Activated gamma-delta T cell (primary cell): ENCODE results near the gene IL15.
"Not testable (repeated sequence)": the region's sequence is repeated elsewhere in the genome, so short reads cannot be mapped to it uniquely, and the experiment has no call there.

ENCODE experiments used
- DNase-seq: peaks from one replicate; lab custom pipeline; 2025; lab: John Stamatoyannopoulos, UW

IL15 gene

DNA sequence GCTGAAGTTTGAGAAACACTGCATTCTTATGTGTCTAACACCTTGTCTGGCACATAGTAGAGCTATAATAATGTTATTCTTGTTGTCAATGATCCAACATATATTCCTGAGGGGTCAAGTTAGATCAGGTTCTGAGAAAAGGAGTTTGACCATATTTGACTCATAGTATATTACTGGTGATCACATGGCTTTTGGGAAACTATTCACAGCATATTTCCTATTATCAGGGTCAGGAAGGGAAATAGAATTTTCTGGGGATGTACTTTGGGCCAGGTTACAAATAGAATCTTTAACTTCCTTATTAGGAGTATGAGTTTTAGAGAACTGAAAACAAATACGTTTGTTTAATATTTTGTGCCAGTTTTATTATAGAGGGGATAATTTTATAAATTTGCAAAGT lies 11.6 kb downstream of the IL15 start:
- DNase-seq, result no peak

DNA sequence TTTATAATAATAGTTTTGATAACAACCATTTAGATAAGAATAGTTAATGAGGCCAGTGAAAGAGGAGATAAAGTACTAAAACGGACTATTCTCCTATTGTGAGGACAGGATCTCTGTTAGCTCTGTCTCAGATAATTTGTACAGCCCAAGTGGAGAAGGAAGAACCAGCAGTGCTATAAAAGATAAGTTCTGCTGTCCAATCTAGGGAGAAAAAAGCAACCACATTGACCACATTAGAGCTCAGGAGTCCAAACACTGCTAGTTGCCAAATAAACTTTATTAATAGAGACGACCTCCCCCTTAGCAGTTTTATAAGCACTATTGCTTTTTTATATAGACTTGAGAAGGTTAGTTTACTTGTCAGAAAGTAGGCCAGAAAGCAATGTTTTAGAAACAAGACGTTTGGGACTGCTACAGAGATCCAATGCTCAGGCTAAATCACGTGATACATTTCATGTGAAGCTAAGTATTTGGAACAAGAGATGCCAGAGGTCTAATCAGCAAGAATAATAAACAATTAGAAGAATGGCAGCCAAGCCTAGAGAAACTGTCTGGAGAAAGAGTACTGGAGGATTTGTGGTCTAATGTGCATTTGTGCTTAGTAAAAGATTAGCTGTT lies 15.9 kb downstream of the IL15 start:
- DNase-seq, result no peak

DNA sequence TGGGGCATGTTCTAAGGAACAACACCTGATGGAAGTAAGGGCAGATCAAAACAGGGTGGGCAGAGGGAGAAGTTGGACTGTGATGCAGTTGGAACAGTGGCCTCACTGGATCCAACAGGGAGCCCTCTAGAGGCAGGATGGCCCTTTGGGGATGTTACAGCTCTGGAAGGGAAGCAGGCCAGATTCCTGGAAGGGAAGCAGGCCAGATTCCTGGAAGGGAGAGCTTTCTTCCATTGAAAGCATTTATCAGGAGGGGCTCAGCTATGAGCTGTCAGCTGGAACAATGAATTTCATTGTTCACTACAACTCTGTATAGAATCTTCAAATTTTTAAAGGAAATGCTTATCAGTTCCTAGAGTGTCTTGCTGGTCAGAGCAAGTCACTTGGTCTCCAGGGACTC lies 17.7 kb downstream of the IL15 start:
- no peak for DNase-seq

DNA sequence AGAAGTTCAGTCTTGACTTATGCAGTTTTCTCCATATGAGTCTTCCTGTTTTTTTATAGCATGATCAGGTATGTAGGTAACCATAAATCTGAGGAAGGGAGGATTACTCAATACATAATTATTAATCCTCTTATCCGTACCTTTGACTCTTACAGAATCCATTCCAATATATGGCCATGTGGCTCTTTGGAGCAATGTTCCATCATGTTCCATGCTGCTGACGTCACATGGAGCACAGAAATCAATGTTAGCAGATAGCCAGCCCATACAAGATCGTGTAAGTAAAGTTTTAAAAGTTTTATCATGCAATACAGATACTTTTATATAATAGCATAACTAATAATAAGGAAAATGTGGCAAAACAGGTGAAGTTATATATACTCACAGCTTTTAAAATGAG lies 19.6 kb downstream of the IL15 start:
- no peak for DNase-seq

DNA sequence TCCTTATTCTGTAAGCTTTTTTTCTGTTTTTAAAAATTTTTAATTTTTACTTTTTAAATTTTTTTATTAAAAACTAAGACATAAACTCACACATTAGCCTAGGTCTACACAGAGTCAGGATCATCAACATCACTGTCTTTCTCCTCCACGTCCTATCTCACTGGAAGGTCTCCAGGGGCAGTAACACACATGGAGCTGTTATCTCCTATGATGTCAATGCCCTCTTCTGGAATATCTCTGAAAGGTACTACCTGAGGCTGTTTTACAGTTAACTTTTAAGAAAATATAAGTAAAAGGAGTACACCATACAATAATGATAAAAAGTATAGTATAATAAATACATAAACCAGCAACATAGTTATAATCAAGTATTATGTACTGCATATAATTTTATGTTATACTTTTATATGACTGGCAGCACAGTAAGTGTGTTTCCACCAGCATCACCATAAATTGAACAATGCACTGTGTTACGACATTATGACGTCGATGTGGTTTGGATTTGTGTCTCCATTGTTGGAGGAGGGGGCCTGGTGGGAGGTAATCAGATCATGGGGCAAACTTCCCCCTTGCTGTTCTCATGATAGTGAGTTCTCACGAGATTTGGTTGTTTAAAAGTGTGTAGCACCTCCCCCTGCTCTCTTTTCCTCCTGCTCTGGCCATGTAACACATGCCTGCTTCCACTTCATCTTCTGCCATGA lies 21.3 kb downstream of the IL15 start:
- no peak for DNase-seq

DNA sequence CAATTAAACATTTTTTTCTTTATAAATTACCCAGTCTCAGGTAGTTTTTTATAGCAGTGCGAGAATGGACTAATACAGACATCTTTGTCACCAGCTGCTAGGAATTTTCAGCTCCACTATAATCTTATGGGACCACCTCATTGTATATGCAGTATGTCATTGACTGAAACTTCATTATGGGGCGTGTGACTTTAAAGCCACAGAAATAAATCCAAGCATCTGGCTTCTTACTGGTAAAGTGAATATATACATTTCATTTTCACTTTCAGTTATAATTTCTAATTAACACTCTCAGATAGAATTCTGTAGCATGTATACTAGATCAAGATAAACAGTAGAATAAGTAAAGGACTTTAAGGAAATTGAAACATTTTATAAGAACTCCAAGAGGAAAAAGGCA lies 21.9 kb downstream of the IL15 start:
- no peak for DNase-seq

DNA sequence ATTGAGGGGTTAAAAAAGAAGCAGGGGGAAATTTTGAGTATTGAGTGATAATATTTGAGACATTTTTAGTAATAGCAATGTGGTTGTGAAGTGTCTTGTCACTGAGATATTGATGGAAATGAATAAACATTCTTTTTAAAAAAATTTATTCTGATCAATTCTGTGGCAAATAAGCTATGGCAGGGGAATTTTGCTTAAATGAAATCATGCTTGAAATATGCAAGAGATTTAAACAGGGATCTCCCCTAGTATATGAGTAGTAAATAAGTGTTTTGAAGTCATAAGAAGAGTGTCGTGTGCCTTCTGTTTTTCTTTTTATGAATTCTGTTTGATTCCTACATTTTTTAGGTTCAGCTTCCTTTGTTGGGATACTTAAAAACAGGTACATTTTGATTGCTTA lies 23.2 kb downstream of the IL15 start:
- no peak for DNase-seq

DNA sequence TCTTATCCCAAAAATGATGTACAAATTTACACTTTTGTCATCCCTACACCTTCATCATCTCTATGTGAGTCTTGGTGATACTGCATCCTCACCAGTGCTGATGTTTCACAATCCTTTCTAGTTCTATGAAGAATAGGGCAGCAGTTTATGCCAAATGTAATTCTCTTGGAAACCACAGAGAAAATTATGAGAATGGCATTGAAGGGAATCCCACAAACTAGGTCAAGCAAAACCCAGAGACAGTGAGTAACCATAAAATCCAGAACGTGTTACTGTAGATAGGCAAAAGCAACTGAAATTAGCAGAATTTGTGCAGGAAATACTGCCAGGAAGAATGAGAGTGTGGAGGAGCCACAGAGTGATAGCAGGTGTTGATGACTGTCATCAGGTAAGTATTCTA lies 24.5 kb downstream of the IL15 start:
- DNase-seq, result no peak

DNA sequence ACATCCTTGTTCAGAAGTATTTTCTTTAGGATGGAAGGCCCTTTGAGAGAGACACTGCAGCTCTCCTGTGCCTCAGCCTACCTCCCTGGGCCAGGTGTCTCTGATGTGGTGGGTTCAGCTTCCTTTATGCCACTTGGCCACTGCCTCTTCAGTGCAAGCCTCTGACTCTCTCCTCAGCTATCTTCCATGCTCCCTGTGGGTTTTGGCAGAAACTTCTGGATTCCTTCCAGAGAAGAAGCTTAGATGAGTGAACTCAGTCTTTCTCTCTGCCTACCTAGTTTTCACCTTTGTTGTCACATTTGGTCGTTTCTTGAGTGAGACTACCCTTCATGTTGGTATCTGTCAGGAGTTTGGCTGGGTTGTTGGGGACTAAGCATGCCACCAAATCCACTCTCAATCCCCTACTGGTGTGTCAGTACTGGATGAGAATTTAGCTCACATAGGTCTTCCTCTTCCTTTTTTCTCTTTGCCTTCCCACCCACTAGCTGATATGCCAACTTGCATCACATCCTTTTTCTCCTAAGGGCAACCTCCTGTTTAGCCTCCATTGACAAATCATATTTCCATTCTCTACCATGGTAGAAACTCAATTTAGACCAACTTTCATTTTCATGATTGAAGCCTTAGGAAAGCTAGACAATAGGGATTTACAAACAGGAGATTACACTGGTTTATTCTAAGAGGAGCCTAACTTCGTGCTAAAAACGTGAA lies 32.0 kb downstream of the IL15 start:
- DNase-seq, result no peak

DNA sequence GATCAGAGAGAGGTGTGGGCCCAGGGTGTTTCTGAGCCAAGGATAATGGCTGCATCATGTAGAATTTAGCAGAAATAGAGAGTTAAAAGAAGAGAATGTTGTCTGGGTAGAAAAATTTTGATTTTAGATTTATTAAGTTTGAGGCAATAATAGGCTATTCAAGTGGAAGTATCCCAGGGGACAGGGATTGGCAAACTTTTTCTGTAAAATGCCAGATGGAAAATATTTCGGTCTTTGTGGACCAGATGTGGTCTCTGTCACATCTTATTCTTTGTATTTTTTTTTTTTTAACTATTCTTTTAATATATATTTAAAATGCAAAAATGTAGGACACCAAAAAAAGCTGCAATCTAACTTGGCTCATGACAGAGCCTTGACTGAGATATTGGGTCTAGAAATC lies 33.1 kb downstream of the IL15 start:
- no peak for DNase-seq

DNA sequence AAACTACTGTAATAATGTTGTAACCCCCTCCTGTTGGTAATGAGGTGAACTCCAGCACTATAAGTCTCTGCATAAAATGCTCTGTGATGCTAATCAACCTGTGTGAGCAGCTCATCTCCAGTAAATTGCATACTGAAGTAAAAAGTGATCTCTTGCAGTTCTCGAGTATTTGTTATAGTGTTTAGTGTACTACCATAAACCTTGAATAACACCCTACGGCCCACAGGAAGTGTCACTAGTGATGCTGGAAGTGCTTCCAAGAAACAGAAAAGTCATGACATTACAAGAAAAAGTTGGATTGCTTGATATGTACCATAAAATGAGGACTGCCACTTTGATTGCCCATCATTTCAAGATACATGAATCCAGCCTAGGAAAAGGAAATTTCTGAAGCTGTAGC lies 39.0 kb downstream of the IL15 start:
- no peak for DNase-seq

DNA sequence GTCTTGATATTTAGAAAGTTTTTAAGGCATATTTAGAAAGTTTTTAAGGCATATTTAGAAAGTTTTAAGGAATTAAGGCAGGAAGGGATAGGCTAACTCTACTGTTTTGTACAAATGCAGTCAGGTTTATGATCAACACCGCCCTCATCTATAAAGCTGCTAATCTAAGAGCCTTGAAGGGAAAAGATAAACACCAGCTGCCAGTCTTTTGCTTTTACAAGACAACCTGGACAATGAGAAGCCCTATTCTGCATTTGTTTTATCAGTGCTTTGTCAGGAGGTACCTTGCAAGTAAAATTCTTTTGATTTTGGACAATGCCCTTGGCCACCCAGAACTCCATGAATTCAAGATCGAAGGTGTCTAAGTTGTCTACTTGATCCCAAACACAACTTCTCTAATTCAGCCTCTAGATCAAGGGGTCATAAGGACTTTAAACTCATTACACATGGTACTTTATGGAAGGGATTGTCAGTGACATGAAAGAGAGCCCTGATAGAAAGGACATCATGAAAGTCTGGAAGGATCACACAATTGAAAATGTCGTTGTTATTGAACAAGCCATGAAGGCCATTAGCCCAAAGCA lies 39.8 kb downstream of the IL15 start:
- DNase-seq, result no peak

DNA sequence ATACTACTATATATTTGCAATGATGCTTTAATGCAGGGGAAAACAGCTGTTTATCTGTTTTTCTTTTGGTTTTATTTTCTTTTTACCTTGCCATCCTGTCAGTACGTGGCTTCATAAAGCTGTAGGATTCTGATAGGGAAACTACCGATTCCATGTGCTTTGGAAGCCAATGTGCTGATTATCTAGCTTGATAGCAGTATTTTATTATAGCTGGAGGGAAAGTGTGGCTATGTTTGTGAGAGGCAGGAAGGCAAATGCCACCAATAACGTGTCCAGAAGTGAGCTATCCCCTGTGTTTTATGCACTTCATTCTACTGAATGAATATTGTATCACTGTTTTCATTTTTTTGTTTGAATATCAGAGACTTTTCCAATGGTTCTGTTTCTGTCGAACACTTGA lies 43.7 kb downstream of the IL15 start:
- DNase-seq, result no peak

DNA sequence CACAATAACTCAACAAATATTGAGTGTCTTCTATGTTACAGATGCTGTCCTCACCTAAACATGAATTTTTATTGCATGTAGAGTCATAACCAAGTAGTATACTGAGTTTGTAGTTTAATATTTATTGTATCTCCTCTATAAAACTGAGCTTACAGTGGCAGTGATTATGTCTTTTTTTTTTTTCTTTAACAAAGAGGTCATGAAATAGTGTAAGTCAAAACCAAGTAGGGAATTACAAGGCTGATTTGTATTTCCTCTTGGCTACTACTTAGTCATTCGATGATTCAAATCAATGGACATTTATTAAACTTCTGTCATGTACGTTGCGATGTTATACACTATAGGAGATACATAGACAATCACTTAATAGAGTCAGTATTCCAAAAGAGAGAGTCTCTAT lies 48.4 kb downstream of the IL15 start:
- DNase-seq, result no peak

DNA sequence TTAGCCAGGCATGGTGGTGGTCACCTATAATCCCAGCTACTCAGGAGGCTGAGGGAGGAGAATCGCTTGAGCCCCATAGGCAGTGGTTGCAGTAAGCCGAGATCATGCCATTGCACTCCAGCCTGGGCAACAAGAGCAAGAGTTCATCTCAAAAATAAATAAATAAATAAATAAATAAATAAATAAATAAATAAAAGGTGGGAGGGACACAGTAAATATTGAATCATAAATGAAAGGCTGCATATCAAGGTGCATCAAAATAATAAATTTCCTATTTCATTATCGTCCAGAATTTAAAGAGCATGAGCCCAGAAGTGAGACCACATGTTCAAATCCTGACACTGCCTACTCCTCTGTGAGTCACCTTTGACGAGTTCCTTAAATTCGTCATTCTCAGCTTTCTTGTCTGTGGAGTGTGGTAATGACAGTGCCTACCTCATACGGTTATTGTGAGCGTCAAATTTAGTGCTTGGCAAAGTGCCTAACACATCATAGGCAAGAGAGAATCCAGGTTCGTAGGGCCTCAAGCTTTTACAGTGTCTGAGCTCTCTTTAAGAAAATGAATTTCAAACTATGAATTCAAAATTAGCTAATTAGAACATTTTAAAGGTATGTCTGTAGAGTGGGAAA lies 49.9 kb downstream of the IL15 start:
- DNase-seq, result no peak

DNA sequence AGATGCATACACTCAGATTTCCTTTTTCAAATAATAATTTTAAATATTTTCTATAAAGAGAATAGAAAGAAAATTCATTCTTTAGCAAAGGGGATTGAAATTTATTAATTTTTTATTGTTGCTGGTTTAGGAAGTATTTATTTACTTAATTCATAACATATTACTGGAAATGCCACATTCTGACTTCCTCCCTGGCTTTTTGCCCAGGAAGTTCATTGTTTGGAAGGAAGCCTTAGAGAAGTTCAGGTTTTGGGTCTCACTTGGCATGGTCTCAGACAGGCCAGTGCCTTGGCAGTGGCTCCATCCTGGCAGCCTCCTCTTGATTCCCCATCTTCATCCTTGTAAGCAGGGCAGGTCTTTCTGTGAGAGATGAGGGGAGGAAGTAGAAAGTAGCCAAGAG lies 50.5 kb downstream of the IL15 start:
- no peak for DNase-seq

DNA sequence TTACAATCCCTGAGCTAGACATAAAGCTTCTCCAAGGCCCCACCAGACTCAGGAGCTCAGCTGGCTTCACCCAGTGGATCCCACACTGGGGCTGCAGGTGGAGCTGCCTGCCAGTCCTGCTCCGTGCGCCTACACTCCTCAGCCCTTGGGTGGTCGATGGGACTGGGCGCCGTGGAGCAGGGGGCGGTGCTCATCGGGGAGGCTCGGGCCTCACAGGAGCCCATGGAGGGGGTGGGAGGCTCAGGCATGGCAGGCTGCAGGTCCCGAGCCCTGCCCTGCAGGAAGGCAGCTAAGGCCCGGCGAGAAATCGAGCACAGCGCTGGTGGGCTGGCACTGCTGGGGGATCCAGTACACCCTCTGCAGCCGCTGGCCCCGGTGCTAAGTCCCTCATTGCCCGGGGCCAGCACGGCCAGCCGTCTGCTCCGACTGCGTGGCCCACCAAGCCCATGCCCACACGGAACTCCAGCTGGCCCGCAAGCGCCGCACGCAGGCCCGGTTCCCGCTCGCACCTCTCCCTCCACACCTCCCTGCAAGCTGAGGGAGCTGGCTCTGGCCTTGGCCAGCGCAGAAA lies 53.4 kb downstream of the IL15 start:
- peak; percentile 8 for DNase-seq

DNA sequence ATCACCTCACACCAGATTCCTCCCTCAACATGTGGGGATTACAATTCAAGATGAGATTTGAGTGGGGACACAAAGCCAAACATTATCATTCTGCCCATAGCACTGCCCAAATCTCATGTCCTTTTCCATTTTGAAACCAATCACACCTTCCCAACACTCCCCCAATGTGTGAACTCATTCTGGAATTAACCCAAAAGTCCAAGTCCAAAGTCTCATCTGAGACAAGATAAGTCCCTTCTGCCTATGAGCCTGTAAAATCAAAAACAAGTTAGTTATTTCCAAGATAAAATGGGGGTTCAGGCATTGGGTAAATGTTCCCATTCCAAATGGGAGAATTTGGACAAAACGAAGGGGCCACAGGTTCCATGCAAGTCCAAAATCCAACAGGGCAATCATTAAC lies 54.9 kb downstream of the IL15 start:
- not testable (repeated sequence) for DNase-seq

DNA sequence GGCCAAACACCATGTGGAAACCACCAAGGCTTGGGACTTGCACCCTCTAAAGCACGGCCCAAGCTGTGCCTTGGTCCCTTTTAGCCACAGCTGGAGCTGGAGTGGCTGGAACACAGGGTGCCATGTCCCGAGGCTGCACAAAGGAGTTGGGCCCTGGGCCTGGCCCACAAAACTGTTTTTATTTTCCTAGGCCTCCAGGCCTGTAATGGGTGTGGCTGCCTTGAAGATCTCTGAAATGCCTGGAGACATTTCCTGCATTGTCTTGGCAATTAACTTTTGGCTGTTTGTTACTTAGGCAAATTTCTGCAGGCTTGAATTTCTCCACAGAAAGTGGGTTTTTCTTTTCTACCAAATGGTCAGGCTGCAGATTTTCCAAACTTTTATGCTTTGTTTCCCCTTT lies 55.7 kb downstream of the IL15 start:
- no peak for DNase-seq

DNA sequence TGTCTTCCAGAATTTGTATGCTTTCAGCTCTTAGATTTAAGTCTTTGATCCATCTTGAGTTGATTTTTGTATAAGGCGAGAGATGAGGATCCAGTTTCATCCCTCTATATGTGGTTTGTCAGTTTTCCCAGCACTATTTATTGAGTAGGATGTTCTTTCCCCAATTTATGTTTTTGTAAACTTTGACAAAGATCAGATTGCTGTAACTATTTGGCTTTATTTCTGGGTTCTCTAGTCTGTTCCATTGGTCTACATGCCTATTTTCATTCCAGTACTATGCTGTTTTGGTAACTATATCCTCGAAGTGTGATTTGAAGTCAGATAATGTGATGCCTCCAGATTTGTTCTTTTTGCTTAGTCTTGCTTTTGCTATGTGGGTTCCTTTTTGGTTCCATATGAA lies 60.7 kb downstream of the IL15 start:
- DNase-seq, result no peak

DNA sequence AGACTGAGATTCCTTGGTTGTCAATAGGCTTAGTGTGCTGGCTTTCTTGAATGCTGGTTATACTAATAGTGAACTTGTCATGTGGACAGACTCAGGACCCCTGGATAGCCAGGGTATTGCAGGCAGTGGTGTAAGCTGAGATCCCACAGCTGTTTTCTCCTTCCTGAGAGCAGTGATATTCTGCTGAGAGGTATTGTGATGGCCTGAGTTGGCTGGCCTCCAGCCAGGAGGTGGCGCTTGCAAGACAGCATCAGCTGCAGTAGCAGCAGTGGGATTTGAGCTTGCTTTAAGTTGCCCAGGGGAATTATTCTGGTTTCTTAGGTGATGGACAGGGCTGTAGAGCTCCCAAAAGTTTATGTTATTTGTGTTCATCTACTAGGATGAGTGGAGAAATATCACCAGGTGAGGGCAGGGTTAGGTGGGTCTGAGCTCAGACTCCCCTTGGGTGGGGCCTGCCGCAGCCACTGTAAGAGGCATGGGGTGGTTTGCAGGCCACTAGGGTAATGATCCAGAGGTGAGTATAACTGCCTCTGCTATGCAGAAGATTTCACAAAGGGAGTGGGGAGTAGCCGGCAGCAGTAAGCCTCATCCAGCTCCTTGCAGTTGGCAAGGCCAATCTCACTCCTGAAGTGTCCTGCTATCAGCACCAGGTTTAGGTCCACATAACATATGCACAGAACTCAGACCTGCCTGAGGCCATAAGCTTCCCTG lies 66.2 kb downstream of the IL15 start:
- DNase-seq, result no peak

DNA sequence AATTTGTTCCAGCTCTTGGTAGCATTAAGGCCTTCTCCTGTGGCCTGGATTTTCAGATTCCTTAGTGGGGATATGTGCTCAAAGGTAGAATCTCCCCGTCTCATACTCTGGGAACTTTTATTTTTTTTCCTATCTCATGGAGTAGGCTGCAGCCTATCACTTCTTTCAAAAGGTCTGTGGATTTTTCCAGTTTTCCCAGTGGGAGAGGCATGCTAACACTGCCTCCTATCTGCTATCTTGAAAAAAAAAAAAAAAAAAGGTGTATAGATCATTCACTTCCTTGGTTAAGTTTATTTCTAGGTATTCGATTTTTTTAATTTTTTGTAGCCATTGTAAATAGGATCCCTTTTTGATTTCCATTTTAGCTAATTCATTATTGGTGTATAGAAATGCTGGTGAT lies 67.1 kb downstream of the IL15 start:
- no peak for DNase-seq
